ENCODE data around the gene COX7A1.

COX7A1 gene

GRCh38 chr19:36169084-36169760 is 17.0 kb upstream of the COX7A1 start:
- FAIRE-seq (no peak), DNase-seq (ENCODE audit: insufficient read length, low spot score) (no peak)
- TF ChIP-seq TAF1 (IDR thresholded peaks at IDR 0.05; ENCODE audit: low read depth, low read length) (no peak), POLR2AphosphoS5 (IDR thresholded peaks at IDR 0.05; ENCODE audit: low read depth, low read length) (no peak), POLR2A (IDR thresholded peaks at IDR 0.05; ENCODE audit: low read depth, low read length) (no peak), SPI1 (IDR thresholded peaks at IDR 0.05; ENCODE audit: low read depth, low read length) (no peak), PAX5 (IDR thresholded peaks at IDR 0.05; ENCODE audit: insufficient read depth, low read length, severe bottlenecking) (no peak), POU2F2 (IDR thresholded peaks at IDR 0.05; ENCODE audit: low read depth, low read length) (no peak)

- no peak for TF ChIP-seq SPI1 (IDR thresholded peaks at IDR 0.05; ENCODE audit: low read depth, low read length)
- no peak for TF ChIP-seq POLR2A (IDR thresholded peaks at IDR 0.05; ENCODE audit: low read depth, low read length)
- no peak for TF ChIP-seq POLR2AphosphoS5 (IDR thresholded peaks at IDR 0.05; ENCODE audit: low read depth, low read length)
- no peak for TF ChIP-seq TAF1 (IDR thresholded peaks at IDR 0.05; ENCODE audit: low read depth, low read length)
- no peak for TF ChIP-seq PAX5 (IDR thresholded peaks at IDR 0.05; ENCODE audit: insufficient read depth, low read length, severe bottlenecking)
- no peak for TF ChIP-seq POU2F2 (IDR thresholded peaks at IDR 0.05; ENCODE audit: low read depth, low read length)
- FAIRE-seq, result no peak
- no peak for DNase-seq (ENCODE audit: insufficient read length, low spot score)
Observed at GRCh38 chr19:36163813-36164212, 11.6 kb upstream of the COX7A1 start.

GRCh38 chr19:36160821-36161596 is 8.8 kb upstream of the COX7A1 start:
- DNase-seq (ENCODE audit: insufficient read length, low spot score) (no peak), FAIRE-seq (no peak)
- TF ChIP-seq PAX5 (IDR thresholded peaks at IDR 0.05; ENCODE audit: insufficient read depth, low read length, severe bottlenecking) (no peak), POU2F2 (IDR thresholded peaks at IDR 0.05; ENCODE audit: low read depth, low read length) (no peak), POLR2AphosphoS5 (IDR thresholded peaks at IDR 0.05; ENCODE audit: low read depth, low read length) (no peak), TAF1 (IDR thresholded peaks at IDR 0.05; ENCODE audit: low read depth, low read length) (no peak), SPI1 (IDR thresholded peaks at IDR 0.05; ENCODE audit: low read depth, low read length) (no peak), POLR2A (IDR thresholded peaks at IDR 0.05; ENCODE audit: low read depth, low read length) (no peak)

GRCh38 chr19:36153126-36153525 is 879 bp upstream of the COX7A1 start:
- FAIRE-seq (no peak), DNase-seq (ENCODE audit: insufficient read length, low spot score) (no peak)
- TF ChIP-seq POLR2AphosphoS5 (IDR thresholded peaks at IDR 0.05; ENCODE audit: low read depth, low read length), result no peak
- no peak for TF ChIP-seq SPI1 (IDR thresholded peaks at IDR 0.05; ENCODE audit: low read depth, low read length)
- TF ChIP-seq POU2F2 (IDR thresholded peaks at IDR 0.05; ENCODE audit: low read depth, low read length), result no peak
- TF ChIP-seq PAX5 (IDR thresholded peaks at IDR 0.05; ENCODE audit: insufficient read depth, low read length, severe bottlenecking), result no peak
- no peak for TF ChIP-seq POLR2A (IDR thresholded peaks at IDR 0.05; ENCODE audit: low read depth, low read length)
- TF ChIP-seq TAF1 (IDR thresholded peaks at IDR 0.05; ENCODE audit: low read depth, low read length), result no peak

- FAIRE-seq (no peak), DNase-seq (ENCODE audit: insufficient read length, low spot score) (no peak)
- TF ChIP-seq SPI1 (IDR thresholded peaks at IDR 0.05; ENCODE audit: low read depth, low read length) (no peak), POU2F2 (IDR thresholded peaks at IDR 0.05; ENCODE audit: low read depth, low read length) (no peak), PAX5 (IDR thresholded peaks at IDR 0.05; ENCODE audit: insufficient read depth, low read length, severe bottlenecking) (no peak), POLR2AphosphoS5 (IDR thresholded peaks at IDR 0.05; ENCODE audit: low read depth, low read length) (no peak), TAF1 (IDR thresholded peaks at IDR 0.05; ENCODE audit: low read depth, low read length) (no peak), POLR2A (IDR thresholded peaks at IDR 0.05; ENCODE audit: low read depth, low read length) (no peak)
Observed at GRCh38 chr19:36152019-36152351, 262 bp downstream of the COX7A1 start.

GRCh38 chr19:36151144-36152018 is 866 bp downstream of the COX7A1 start:
- FAIRE-seq, result no peak
- DNase-seq (ENCODE audit: insufficient read length, low spot score), result no peak
- no peak for TF ChIP-seq POLR2AphosphoS5 (IDR thresholded peaks at IDR 0.05; ENCODE audit: low read depth, low read length)
- no peak for TF ChIP-seq SPI1 (IDR thresholded peaks at IDR 0.05; ENCODE audit: low read depth, low read length)
- no peak for TF ChIP-seq POLR2A (IDR thresholded peaks at IDR 0.05; ENCODE audit: low read depth, low read length)
- no peak for TF ChIP-seq TAF1 (IDR thresholded peaks at IDR 0.05; ENCODE audit: low read depth, low read length)
- TF ChIP-seq POU2F2 (IDR thresholded peaks at IDR 0.05; ENCODE audit: low read depth, low read length), result no peak
- no peak for TF ChIP-seq PAX5 (IDR thresholded peaks at IDR 0.05; ENCODE audit: insufficient read depth, low read length, severe bottlenecking)

- no peak for TF ChIP-seq POU2F2 (IDR thresholded peaks at IDR 0.05; ENCODE audit: low read depth, low read length)
- no peak for TF ChIP-seq SPI1 (IDR thresholded peaks at IDR 0.05; ENCODE audit: low read depth, low read length)
- no peak for TF ChIP-seq TAF1 (IDR thresholded peaks at IDR 0.05; ENCODE audit: low read depth, low read length)
- TF ChIP-seq PAX5 (IDR thresholded peaks at IDR 0.05; ENCODE audit: insufficient read depth, low read length, severe bottlenecking), result no peak
- TF ChIP-seq POLR2AphosphoS5 (IDR thresholded peaks at IDR 0.05; ENCODE audit: low read depth, low read length), result no peak
- TF ChIP-seq POLR2A (IDR thresholded peaks at IDR 0.05; ENCODE audit: low read depth, low read length), result no peak
- FAIRE-seq, result no peak
- no peak for DNase-seq (ENCODE audit: insufficient read length, low spot score)
Observed at GRCh38 chr19:36150586-36150985, 1.7 kb downstream of the COX7A1 start.

- no peak for FAIRE-seq
- no peak for TF ChIP-seq POU2F2 (IDR thresholded peaks at IDR 0.05; ENCODE audit: low read depth, low read length)
- TF ChIP-seq SPI1 (IDR thresholded peaks at IDR 0.05; ENCODE audit: low read depth, low read length), result no peak
- no peak for TF ChIP-seq POLR2A (IDR thresholded peaks at IDR 0.05; ENCODE audit: low read depth, low read length)
- TF ChIP-seq PAX5 (IDR thresholded peaks at IDR 0.05; ENCODE audit: insufficient read depth, low read length, severe bottlenecking), result no peak
- no peak for TF ChIP-seq POLR2AphosphoS5 (IDR thresholded peaks at IDR 0.05; ENCODE audit: low read depth, low read length)
- no peak for TF ChIP-seq TAF1 (IDR thresholded peaks at IDR 0.05; ENCODE audit: low read depth, low read length)
- DNase-seq (ENCODE audit: insufficient read length, low spot score), result no peak
Observed at GRCh38 chr19:36149673-36150406, 2.4 kb downstream of the COX7A1 start.

Measured in GM12891 (cell line).